ENCODE results near the gene ZNF722.

Gene ZNF722

DNA sequence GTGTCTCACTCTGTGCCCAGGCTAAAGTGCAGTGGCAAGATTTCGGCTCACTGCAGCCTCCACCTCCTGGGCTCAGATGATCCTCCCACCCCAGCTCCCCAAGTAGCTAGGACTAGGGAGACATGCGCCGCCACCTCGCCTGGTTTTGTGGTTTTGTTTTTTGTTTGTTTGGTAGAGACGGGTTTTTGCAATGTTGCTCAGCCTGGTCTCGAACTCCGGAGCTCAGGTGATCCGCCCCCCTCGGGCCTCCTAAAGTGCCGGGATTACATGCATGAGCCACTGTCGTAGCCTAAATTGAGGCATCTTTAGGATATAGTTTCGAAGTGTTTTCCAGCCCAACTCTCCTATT is 47.4 kb downstream of the ZNF722 start:
- TF ChIP-seq, protein P1, sequence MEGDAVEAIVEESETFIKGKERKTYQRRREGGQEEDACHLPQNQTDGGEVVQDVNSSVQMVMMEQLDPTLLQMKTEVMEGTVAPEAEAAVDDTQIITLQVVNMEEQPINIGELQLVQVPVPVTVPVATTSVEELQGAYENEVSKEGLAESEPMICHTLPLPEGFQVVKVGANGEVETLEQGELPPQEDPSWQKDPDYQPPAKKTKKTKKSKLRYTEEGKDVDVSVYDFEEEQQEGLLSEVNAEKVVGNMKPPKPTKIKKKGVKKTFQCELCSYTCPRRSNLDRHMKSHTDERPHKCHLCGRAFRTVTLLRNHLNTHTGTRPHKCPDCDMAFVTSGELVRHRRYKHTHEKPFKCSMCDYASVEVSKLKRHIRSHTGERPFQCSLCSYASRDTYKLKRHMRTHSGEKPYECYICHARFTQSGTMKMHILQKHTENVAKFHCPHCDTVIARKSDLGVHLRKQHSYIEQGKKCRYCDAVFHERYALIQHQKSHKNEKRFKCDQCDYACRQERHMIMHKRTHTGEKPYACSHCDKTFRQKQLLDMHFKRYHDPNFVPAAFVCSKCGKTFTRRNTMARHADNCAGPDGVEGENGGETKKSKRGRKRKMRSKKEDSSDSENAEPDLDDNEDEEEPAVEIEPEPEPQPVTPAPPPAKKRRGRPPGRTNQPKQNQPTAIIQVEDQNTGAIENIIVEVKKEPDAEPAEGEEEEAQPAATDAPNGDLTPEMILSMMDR (IDR thresholded peaks at IDR 0.05; ENCODE audit: low read depth, low read length, missing control alignments): no peak
- no peak for DNase-seq (ENCODE audit: low read depth)
- H3K4me3 ChIP-seq (ENCODE audit: low read depth, low read length): no peak overlapping the region
- in situ Hi-C loops (cut with HindIII; ENCODE audit: low sequenced_read_pairs): no loop called here
